Urinary bladder (tissue), 4 donors: ENCODE results near the gene HRG. TPM values are rescaled to one million over a fixed set of nuclear protein-coding genes. Genes with fewer than 3 reads are reported as not detected.
A peak's percentile ranks its signal among the peaks of the same experiment; 100 is the strongest.

Experiments
- DNase-seq: peaks from one replicate; pipeline ENCODE4 v3.0.0-alpha.2; 2015; ENCODE audit errors: extremely low spot score
- H3K27ac ChIP-seq: one replicate; pipeline ENCODE4 v1.5.1; 2013; ENCODE audit warnings: low read depth, mild to moderate bottlenecking, moderate library complexity
- H3K36me3 ChIP-seq: one replicate; pipeline ENCODE4 v1.6.1; 2013; ENCODE audit warnings: mild to moderate bottlenecking, moderate library complexity; ENCODE audit not compliant: insufficient read depth
- H3K4me1 ChIP-seq: one replicate; pipeline ENCODE4 v1.6.1; 2013; ENCODE audit warnings: mild to moderate bottlenecking, moderate library complexity; ENCODE audit not compliant: insufficient read depth
- H3K4me3 ChIP-seq: one replicate; pipeline ENCODE4 v1.5.1; 2013; ENCODE audit warnings: low read depth, low read length
- WGBS: extraction: QIAGEN DNeasy Blood & Tissue Kit; methylation state at CpG from one replicate; pipeline ENCODE4 v1.1.7; 2013; 5-methylcytosine and 5-hydroxymethylcytosine counted together
- polyA plus RNA-seq: library from polyadenylated mRNA; stranded (reverse); fragments of 200-250 nt; gene quantifications from one replicate; pipeline ENCODE4 v1.2.3, GENCODE V29; 2013
- total RNA-seq: library from RNA; depleted of rRNA; stranded (reverse); fragments of >200 nt; gene quantifications from one replicate; pipeline ENCODE4 v1.2.3, GENCODE V29; 2014
- donor health status: healthy with polysubstance abuse.
- donor health status: healthy.

HRG gene
- total RNA-seq (not detected), polyA plus RNA-seq (0.46 TPM)

GRCh38 chr3:186665625-186666188 lies at the start of gene HRG:
Gene HRG (plus strand): TSS chr3:186666014. CDS start chr3:186666032, 18 bp downstream.
- H3K4me1 ChIP-seq, result no peaks in the 10 kb centered on the region
- no peak within 1 kb of the TSS for H3K27ac ChIP-seq
- DNase-seq, result no peak
- no peaks in the 10 kb centered on the region for H3K36me3 ChIP-seq
- 73% methylated on average over 8 of the region's 8 CpGs for WGBS
- no peak within 1 kb of the TSS for H3K4me3 ChIP-seq

GRCh38 chr3:186616299-186616617 lies 49.6 kb upstream of the HRG start:
- no peak for DNase-seq
- H3K4me1 ChIP-seq, result no peaks in the 10 kb centered on the region
- no peaks in the 10 kb centered on the region for H3K36me3 ChIP-seq
- no peak overlapping the region for H3K4me3 ChIP-seq
- 84% methylated on average over 8 of the region's 8 CpGs for WGBS
- H3K27ac ChIP-seq, result no peak overlapping the region

GRCh38 chr3:186617036-186617946 lies 48.5 kb upstream of the HRG start:
- DNase-seq, result peak; percentile 28
- WGBS, result 16% methylated on average over 31 of the region's 31 CpGs
- Histone ChIP-seq H3K36me3 (no peaks in the 10 kb centered on the region), H3K27ac (no peak overlapping the region), H3K4me3 (no peak overlapping the region), H3K4me1 (no peaks in the 10 kb centered on the region)

- Histone ChIP-seq H3K36me3 (no peaks in the 10 kb centered on the region), H3K27ac (no peak overlapping the region), H3K4me3 (no peak overlapping the region), H3K4me1 (no peaks in the 10 kb centered on the region)
- DNase-seq, result no peak
- 83% methylated on average over 8 of the region's 8 CpGs for WGBS
Observed at GRCh38 chr3:186618318-186618938, 47.4 kb upstream of the HRG start.

GRCh38 chr3:186619787-186620212 lies 46.0 kb upstream of the HRG start:
- no peak overlapping the region for H3K27ac ChIP-seq
- no peaks in the 10 kb centered on the region for H3K4me1 ChIP-seq
- 90% methylated on average over 5 of the region's 5 CpGs for WGBS
- H3K36me3 ChIP-seq, result no peaks in the 10 kb centered on the region
- H3K4me3 ChIP-seq, result no peak overlapping the region
- DNase-seq, result no peak

GRCh38 chr3:186620213-186621092 lies 45.4 kb upstream of the HRG start:
- H3K4me1 ChIP-seq, result no peaks in the 10 kb centered on the region
- no peak overlapping the region for H3K27ac ChIP-seq
- H3K4me3 ChIP-seq, result no peak overlapping the region
- no peaks in the 10 kb centered on the region for H3K36me3 ChIP-seq
- no peak for DNase-seq
- WGBS, result 88% methylated on average over 17 of the region's 17 CpGs

- no peak overlapping the region for H3K4me3 ChIP-seq
- no peaks in the 10 kb centered on the region for H3K36me3 ChIP-seq
- no peak for DNase-seq
- H3K27ac ChIP-seq, result no peak overlapping the region
- no peaks in the 10 kb centered on the region for H3K4me1 ChIP-seq
- 70% methylated on average over 7 of the region's 7 CpGs for WGBS
Observed at GRCh38 chr3:186621894-186622650, 43.7 kb upstream of the HRG start.

GRCh38 chr3:186622651-186623310 lies 43.0 kb upstream of the HRG start:
- DNase-seq, result no peak
- WGBS, result 24% methylated on average over 2 of the region's 2 CpGs

GRCh38 chr3:186624598-186624997 lies 41.2 kb upstream of the HRG start:
- no peak overlapping the region for H3K27ac ChIP-seq
- H3K4me3 ChIP-seq, result no peak overlapping the region
- no peaks in the 10 kb centered on the region for H3K36me3 ChIP-seq
- no peaks in the 10 kb centered on the region for H3K4me1 ChIP-seq
- no peak for DNase-seq
- 82% methylated on average over 4 of the region's 4 CpGs for WGBS

More at GRCh38 chr3:186622651-186623310, 43.0 kb upstream of the HRG start:
- Histone ChIP-seq H3K4me1 (no peaks in the 10 kb centered on the region), H3K27ac (no peak overlapping the region), H3K4me3 (no peak overlapping the region), H3K36me3 (no peaks in the 10 kb centered on the region)

GRCh38 chr3:186625600-186626042 lies 40.2 kb upstream of the HRG start:
- no peak for DNase-seq
- Histone ChIP-seq H3K4me3 (no peak overlapping the region), H3K27ac (no peak overlapping the region), H3K36me3 (no peaks in the 10 kb centered on the region), H3K4me1 (no peaks in the 10 kb centered on the region)
- WGBS, result 71% methylated on average over 4 of the region's 4 CpGs

GRCh38 chr3:186626254-186626847 lies 39.5 kb upstream of the HRG start:
- Histone ChIP-seq H3K27ac (no peak overlapping the region), H3K36me3 (no peaks in the 10 kb centered on the region), H3K4me3 (no peak overlapping the region), H3K4me1 (no peaks in the 10 kb centered on the region)
- DNase-seq, result no peak
- WGBS, result 61% methylated on average over 7 of the region's 7 CpGs

GRCh38 chr3:186627852-186628414 lies 37.9 kb upstream of the HRG start:
- DNase-seq, result no peak
- Histone ChIP-seq H3K4me3 (no peak overlapping the region), H3K4me1 (no peaks in the 10 kb centered on the region), H3K36me3 (no peaks in the 10 kb centered on the region), H3K27ac (no peak overlapping the region)
- 92% methylated on average over 7 of the region's 7 CpGs for WGBS
